NCI-H187 treated with DMSO at 0.1 percent for 48 hours (cell line): Measurements from ENCODE around the gene PDK1.
"Not testable (repeated sequence)": the region's sequence is repeated elsewhere in the genome, so short reads cannot be mapped to it uniquely, and the experiment has no call there.

ENCODE experiments used
- DNase-seq: peaks from one replicate; lab custom pipeline; 2025; lab: John Stamatoyannopoulos, UW

The PDK1 gene

DNA sequence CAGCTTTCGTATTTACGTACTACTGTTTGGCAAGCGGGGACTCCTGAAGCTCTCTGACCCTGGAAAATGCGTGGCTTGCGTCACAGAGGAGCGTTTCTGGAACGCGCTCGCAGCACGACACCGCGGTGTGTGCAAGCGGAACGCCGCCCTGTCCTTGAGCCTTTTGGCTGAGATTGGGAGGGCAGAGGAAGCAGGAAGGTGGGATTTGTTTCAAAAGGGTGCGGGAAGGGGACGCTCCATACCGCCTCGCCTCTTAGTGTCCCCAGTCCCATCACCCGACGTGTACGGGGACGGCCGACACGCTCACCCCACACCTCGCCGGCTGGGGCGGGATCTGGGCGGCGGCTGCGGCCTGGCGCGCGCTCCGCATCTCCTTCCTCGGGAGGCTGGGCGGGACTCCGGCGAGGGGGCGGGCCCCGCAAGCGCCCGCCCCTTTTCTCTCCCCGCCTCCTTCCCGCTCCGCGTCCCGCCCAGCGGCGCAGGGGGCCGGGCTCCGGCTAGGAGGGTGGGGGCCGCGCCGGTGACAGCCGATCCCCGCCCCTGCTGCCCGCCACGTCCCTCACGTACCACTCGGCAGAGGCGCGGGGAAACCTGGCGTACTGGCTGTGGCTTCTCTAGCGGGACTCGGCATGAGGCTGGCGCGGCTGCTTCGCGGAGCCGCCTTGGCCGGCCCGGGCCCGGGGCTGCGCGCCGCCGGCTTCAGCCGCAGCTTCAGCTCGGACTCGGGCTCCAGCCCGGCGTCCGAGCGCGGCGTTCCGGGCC is at the start of gene PDK1:
Gene PDK1 (plus strand): TSS at position 569 of the 762 bp plus-strand sequence. CDS start 61 bp downstream, at position 630.
- DNase-seq: peak; percentile 9

DNA sequence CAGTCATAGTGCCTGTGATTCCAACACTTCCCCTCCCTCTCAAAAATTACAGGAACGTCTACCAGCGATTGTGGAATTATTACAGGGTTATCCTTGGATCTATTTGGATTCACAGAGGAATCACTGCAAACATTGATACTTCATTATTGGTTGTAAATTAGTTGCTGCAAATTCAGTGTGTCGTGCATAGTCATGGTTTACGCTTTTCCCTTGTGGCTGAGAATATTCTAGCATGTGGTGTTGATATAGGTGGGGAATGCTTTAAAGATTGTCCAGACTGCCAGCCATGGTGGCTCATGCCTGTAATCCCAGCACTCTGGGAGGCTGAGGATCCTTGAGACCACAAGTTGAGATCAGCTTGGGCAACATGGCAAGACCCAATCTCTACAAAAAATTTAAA is 48.7 kb upstream of the PDK1 start:
- no peak for DNase-seq

DNA sequence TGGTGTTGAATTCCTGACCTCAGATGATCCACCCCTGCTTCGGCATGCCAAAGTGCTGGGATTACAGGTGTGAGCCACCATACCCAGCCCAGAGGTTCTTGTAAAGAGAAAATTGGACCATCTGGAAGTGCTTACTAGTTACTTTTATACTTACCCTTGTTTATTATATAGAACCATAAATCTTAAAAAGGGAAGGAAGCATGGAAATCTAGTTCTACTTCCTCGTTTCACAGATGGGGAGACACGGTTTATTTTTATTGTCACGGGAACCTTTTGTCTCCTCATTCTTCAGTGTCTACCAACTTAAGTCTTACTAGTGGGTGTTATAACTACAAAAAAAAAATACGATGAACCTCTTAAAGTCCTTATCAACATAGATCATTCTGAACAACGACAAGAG is 45.8 kb upstream of the PDK1 start:
- DNase-seq: no peak

DNA sequence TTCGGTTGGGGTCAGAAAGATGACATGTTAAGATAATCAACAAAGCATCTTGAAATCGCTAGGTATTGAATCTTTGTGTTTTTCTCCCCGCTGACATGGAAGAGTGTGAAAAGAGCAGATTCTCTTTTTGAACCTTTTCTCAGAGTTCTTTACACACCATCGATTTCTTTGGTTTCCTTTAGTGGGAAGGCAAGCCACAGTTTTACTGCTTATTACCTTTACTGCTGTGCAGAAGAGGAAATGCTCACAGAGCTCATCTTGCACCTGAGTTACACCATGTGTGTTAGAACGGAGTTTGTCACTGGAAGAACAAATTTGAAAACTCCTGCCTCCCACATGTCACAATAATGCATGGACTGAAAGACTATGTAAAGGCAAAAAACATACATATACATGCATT is 45.3 kb upstream of the PDK1 start:
- DNase-seq: no peak

DNA sequence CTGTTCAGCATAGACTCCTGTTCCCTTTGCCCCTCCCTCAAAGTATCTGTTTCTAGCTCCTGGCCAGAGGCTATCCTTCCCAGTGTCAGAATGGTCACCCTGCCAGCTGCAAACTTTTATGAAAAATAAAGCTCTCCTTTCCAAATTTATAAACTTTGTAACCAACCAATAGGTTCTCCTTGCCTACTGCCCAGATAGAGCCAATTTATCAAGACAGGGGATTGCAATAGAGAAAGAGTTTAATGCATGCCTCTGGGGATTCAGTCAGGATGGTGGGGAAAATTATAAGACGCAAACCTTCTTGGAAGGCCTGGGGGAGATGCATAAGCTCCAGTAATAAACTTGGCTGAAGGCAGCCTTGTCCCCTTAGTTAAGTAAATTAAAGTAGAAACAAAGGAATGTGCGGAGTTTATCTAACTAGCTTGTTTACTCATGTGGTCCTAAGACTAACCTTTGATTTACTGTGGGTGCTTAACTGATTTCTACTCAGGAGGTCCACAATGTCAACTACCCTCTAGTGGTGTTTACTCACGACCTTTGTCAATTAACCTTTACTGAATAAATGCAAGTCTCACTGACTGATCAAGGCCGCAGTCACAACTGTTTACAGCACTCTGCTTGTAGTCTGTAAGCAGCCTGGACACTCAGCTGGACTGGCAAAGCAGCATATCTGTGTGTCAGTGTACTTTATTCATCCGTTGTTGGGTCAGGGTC is 42.9 kb upstream of the PDK1 start:
- DNase-seq: no peak

DNA sequence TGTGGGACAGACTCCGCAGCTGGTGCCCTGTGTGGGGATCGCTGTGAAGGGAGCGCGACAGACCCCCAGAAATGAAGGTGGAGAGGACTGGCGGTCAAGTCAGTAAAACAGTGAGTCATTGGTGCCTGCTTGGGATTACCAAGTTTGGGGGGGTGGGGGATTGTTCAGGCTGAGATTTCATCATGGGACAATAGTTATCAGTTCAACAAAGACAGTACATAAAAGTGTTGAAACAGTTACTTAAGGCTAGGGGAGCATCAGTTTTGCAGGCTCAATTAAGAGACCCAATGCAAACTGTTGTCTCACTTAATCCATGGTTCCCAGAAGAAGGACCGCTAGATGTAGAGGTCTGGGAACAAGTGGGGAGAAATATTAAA is 42.4 kb upstream of the PDK1 start:
- no peak for DNase-seq

DNA sequence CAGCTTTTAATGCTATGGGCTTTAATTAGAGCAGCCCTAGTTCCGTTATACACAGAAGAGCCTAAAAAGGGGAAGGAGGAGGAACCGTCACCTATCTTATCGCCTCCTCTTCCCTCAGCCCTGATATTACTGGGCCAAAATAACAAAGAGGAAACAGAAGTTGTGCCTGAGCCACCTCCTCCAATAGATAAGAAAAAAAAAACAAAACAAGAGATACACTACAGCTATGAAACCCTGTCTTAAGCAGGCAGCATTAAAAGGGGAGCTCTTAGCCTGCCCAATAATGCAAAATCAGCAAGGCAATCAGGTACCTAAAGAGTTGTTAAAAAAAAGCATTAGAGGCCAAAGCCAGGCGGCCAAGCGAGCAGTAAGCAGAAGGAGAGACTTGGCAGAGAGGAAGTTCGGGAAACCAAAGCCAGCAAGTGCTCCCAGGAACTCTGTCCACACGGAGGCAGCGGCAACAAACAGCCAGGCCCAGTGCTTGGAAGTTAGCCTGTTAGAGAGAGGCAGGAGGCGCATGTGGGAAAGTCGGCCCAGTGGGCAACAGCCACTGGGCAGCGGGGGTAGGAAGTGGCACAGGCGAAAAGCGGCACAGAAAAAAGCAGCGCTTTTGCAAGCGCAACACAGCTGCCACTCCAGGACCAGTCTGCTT is 41.8 kb upstream of the PDK1 start:
- DNase-seq: no peak

DNA sequence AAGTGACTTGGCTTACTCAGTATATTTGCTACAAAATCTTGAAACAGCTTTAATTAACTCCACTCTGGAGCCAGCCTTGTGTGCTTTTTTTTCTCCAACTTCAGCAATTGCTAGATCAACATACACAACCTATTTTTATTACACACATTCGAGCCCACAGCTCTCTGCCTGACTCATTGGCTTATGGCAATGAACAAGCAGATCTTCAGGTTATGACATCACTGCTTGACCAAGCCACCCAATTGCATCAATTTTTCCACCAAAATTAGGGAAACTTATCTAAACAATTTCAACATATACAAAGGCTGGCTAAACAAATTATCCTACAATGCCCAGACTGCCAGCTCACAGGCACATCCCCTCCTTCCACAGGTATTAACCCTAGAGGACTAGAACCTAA is 39.6 kb upstream of the PDK1 start:
- no peak for DNase-seq

DNA sequence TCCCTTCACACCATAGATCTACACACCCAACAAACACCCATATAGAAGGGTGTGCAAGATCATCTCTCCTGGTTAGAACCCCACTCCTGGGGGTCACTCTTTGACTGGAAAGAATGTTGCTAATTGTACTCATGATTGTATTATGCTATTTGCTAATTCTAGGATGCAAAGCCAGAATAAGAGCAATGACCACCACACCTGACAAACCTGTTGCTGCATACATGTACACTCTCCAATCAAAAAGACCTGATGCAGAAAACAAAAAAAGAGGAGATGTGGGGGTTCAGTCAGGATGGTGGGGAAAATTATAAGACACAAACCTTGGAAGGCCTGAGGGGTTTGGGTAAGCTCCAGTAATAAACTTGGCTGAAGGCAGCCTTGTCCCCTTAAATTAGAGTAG is 36.9 kb upstream of the PDK1 start:
- no peak for DNase-seq

DNA sequence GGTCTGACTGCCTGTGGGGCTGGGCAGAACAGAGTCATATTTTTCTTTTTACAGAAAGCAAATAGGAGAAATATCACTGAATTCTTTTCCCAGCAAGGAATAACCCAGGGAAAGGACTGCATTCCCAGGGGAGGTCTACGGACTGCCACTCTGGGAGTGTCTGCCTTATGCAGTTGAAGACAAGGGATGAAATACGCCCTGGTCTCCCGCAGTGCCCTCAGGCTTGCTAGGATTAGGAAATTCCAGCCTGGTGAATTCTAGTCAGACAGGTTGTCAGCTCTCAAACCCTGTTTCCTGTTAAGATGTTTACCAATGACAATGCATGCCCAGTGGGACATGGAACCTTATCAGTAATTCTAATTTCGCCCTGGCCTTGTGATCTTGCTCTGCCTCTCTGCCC is 30.3 kb upstream of the PDK1 start:
- DNase-seq: no peak

DNA sequence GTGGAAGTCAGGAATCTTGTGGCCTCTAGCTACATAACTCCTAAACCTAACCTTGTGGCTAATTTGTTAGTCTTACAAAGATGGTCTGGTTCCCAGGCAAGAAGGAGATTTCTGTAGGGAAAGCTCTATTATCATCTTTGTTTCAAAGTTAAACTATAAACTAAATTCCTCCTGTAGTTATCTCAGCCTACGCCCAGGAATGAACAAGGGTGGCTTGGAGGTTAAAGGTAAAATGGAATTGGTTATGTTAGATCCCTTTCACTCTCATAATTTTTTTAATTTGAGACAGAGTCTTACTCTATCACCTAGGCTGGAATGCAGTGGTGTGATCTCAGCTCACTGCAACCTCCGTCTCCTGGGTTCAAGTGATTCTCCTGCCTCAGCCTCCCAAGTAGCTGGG is 24.6 kb upstream of the PDK1 start:
- no peak for DNase-seq

DNA sequence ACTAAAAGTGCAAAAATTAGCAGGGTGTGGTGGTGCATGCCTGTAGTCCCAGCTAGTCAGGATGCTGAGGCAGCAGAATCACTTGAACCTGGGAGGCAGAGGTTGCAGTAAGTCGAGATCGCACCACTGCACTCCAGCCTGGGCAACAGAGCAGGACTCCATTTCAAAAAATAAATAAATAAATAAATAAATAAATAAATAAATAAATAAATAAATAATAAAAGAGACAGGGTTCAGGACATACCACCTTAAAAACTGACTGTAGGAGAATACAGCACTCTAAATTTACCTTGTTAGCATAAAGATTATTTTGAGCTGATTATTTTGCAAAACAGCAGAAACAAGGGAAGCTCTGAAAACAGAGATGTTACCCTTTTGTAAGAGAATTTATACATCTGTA is 23.4 kb upstream of the PDK1 start:
- DNase-seq: not testable (repeated sequence)

DNA sequence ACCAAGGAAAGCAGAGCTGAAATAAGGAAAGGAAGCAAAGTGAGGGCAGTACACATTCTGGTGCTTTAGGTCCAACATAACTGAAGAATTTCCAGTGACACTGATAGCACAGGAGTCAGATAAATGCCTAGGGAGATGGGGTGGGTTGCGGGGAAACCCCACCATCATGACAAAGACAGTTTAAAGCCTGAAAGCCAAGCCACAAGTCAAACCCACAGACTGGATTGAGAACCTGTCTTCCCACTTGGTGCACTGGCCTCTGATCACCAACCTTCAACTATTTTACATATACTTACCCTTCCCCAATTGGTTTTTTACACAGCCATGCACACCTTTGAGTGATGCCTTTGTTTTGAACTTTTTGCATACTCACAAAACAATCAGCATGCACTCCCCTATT is 22.2 kb upstream of the PDK1 start:
- DNase-seq: no peak

DNA sequence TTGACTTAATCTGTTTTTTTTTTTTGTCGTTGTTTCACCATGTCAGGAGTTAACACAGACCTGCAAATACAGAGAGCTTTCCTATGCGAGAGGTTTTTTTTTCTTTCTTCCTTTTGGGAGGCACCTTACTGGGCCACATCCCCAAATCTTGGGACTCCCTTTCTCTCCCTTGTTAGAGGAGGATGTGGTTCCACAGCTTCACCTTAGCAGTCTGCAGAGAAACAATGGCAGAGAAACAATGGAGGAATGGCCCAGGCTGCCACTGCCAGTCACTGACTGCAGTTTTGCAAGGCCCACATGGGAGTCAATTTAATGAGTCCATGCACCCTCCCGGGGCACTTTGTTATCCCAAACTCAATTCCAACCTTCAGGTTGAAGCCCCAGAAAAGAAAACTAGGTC is 20.8 kb upstream of the PDK1 start:
- no peak for DNase-seq

DNA sequence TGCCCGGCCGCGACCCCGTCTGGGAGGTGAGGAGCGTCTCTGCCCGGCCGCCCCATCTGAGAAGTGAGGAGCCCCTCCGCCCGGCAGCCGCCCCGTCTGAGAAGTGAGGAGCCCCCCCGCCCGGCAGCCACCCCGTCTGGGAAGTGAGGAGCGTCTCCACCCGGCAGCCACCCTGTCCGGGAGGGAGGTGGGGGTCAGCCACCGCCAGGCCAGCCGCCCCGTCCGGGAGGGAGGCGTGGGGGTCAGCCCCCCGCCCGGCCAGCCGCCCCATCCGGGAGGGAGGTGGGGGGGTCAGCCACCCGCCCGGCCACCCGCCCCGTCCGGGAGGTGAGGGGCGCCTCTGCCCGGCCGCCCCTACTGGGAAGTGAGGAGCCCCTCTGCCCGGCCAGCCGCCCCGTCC is 18.0 kb upstream of the PDK1 start:
- not testable (repeated sequence) for DNase-seq

DNA sequence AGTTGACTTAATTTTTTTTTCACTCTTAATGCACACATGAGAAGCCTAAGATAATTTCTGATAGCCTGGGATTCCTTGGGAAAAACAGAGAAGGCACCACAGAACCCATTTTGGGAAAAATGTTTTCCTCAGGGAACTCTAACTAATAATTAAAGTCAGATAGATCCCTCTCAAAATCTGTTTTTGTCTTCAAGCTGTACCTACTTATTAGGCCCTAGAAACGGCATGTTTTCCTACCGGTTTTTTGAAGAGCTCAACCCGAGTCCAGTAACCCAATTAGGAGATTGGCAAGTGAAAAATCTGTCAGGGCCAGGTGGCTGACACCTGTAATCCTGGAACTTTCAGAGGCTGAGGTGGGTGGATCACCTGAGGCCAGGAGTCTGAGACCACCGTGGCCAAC is 16.1 kb upstream of the PDK1 start:
- DNase-seq: no peak

DNA sequence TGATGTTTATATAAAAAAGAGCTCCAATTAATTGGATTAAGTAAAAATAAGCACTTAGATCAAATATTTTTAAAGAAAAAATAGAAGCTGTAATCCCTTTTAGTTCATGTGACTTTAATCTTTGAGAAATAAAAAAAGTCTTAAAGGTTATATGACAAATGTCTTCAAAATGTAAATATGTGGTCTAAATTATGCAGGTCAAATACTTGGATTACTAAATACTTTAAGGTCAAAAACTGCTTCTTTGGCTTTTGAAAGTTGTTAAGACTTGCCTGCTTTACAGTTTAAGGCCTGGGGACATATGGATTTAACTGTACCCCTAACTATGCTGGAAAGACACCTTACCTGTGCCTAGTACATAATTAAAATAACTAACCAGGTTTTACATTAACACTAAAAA is 15.5 kb upstream of the PDK1 start:
- DNase-seq: no peak

DNA sequence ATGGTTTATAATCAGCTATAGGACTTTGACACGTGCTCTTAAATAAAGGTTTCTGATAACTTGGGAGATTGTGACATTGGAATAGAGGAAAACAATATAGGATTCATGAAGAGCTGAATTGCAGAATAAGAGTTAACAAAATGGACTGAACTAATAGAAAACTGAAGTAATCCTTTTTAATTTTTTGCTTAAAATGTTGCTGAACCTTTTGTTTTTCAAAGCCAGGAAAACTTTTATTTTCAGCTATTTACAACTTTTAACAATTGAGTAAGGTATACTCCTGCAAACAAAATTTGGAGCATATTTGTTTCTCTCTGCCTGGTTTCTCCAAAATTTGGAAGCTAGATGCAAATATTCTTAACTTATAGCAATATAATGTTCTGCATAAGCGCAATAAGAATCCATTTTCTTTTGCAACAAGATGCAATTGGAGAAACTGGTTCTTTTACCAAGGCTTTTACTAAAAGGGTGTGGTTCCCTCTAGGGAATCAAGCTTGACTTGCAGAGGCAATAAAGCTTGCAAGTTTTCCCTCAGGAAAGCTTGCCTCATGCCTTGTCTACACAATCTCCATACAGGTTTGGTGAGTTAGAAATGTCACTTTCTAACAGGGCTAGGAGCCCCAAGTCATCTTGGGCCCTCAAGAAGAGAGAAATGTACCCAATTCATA is 10.3 kb upstream of the PDK1 start:
- no peak for DNase-seq

DNA sequence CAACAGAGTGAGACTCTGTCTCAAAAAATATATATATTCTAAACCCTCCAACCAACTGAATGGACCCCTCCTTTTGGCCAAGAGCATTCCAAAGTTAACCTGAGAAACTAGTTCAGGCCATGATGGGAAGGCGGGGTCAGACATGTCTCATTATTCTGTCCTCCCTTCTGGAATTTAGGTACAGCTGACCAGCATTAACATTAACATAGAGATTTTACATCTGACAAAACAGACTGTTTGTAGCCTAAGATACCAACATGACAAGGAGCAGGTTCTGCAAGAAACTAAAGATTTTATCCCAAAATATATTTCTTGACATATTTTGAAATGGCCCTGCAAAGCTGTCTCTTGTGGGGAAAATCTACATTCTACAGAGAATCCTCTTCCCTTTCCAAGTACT is 6.8 kb upstream of the PDK1 start:
- DNase-seq: no peak

DNA sequence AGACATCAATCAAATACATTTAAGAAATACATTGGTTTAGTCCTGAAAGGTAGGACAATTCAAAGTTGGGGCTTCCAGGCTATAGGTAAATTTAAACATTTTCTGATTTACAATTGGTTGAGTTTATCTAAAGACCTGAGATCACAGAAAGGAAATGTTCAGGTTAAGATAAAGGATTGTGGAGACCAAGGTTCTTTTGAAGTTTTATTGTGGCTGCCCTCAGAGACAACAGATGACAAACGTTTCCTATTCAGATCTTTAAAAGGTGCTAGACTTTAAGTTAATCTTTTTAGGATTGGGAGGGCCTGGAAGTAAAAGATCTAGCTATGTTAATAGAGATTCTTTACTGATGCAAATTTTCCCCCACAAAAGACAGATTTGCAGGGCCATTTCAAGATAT is 6.1 kb upstream of the PDK1 start:
- not testable (repeated sequence) for DNase-seq

DNA sequence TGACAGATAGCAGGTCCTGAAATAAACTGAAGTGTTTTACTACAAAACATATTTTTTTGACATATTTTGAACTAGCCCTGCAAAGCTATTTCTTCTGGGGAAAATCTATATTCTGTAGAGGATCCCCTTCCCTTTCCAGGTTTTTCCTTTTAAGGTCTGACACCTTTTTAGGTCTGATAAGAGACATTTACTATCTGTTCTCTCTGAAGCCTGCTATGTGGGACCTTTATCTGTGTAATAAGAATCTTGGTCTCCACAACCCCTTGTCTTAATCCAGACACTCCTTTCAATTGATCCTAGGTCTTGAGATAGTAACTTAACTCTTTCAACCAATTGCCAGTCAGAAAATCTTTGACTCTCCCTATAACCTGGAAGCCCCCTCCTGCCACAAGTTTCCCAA is 5.5 kb upstream of the PDK1 start:
- no peak for DNase-seq

DNA sequence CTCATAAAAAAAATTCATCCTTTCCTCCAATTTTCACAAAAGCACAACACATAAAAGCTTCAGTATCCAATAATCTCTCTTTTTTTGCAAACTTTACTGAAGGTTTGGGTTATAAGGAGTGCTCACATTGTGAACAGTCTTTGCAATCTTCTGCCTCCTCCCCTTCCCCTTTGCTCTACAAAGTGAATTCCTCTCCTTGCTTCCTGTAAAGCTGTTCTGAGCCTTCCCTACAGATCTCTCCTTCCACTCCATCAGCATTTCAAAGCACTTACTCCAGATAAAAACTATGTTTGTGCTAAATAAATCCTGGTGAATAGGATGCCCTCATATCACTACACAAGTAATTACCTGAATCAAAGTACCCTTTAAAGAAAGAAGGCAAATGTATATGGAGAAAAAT is 4.6 kb upstream of the PDK1 start:
- DNase-seq: no peak
